COLO829 (cell line): ENCODE measurements around the gene MELK.
A peak's percentile ranks its signal among the peaks of the same experiment; 100 is the strongest.
"Not testable (repeated sequence)": the region's sequence is repeated elsewhere in the genome, so short reads cannot be mapped to it uniquely, and the experiment has no call there.

Experiments
- DNase-seq: peaks from one replicate; pipeline ENCODE4 v3.0.0; 2012; ENCODE audit warnings: low spot score

The MELK gene

GRCh38 chr9:36572515-36573418, at the start of gene MELK:
MELK (plus strand) TSS chr9:36572895; CDS start chr9:36581682, 8,787 bp downstream.
- DNase-seq: peak; percentile 91

- no peak for DNase-seq
Observed at GRCh38 chr9:36530224-36530623, 42.5 kb upstream of the MELK start.

- no peak for DNase-seq
Observed at GRCh38 chr9:36532353-36532752, 40.3 kb upstream of the MELK start.

- not testable (repeated sequence) for DNase-seq
Observed at GRCh38 chr9:36533726-36534125, 39.0 kb upstream of the MELK start.

GRCh38 chr9:36535107-36535506, 37.6 kb upstream of the MELK start:
- DNase-seq: no peak

- no peak for DNase-seq
Observed at GRCh38 chr9:36537861-36538260, 34.8 kb upstream of the MELK start.

- no peak for DNase-seq
Observed at GRCh38 chr9:36542355-36542754, 30.3 kb upstream of the MELK start.

GRCh38 chr9:36543916-36544315, 28.8 kb upstream of the MELK start:
- no peak for DNase-seq

GRCh38 chr9:36547598-36547997, 25.1 kb upstream of the MELK start:
- no peak for DNase-seq

- DNase-seq: no peak
Observed at GRCh38 chr9:36548454-36548853, 24.2 kb upstream of the MELK start.

- DNase-seq: no peak
Observed at GRCh38 chr9:36550135-36550534, 22.6 kb upstream of the MELK start.

GRCh38 chr9:36550631-36551098, 22.0 kb upstream of the MELK start:
- DNase-seq: not testable (repeated sequence)

GRCh38 chr9:36551129-36551528, 21.6 kb upstream of the MELK start:
- no peak for DNase-seq

- DNase-seq: no peak
Observed at GRCh38 chr9:36551910-36552309, 20.8 kb upstream of the MELK start.

GRCh38 chr9:36559036-36559695, 13.5 kb upstream of the MELK start:
- no peak for DNase-seq

- no peak for DNase-seq
Observed at GRCh38 chr9:36560771-36561170, 11.9 kb upstream of the MELK start.

GRCh38 chr9:36562801-36563200, 9.9 kb upstream of the MELK start:
- not testable (repeated sequence) for DNase-seq

- peak; percentile 93 for DNase-seq
Observed at GRCh38 chr9:36566813-36567221, 5.9 kb upstream of the MELK start.

GRCh38 chr9:36568681-36569080, 4.0 kb upstream of the MELK start:
- DNase-seq: not testable (repeated sequence)

- no peak for DNase-seq
Observed at GRCh38 chr9:36571333-36571732, 1.4 kb upstream of the MELK start.

- DNase-seq: not testable (repeated sequence)
Observed at GRCh38 chr9:36574045-36574444, 1.4 kb downstream of the MELK start.

GRCh38 chr9:36575411-36575882, 2.8 kb downstream of the MELK start:
- DNase-seq: no peak

GRCh38 chr9:36576866-36577265, 4.2 kb downstream of the MELK start:
- no peak for DNase-seq
